Right atrium auricular region (tissue), 2 donors: ENCODE data around the gene SPATA2. TPM values are rescaled to one million over a fixed set of nuclear protein-coding genes. Genes with fewer than 3 reads are reported as not detected.

Source experiments
- DNase-seq: peaks from one replicate; pipeline ENCODE4 v3.0.0-alpha.2; 2019; ENCODE audit warnings: low spot score
- H3K27ac ChIP-seq, 2 donors: fragments of 200-600 bp; sonication (generic); 1 replicate in 1 of 2; 2 replicates in 1 of 2; pipeline ENCODE4 v1.5.1; 2016 to 2019
- H3K27me3 ChIP-seq, 2 donors: fragments of 200-600 bp; sonication (generic); one replicate each; pipeline versions ENCODE4 v1.5.1 to v1.6.0; 2017 to 2019
- H3K36me3 ChIP-seq: fragments of 200-600 bp; sonication (generic); one replicate; pipeline ENCODE4 v1.5.1; 2016
- H3K4me1 ChIP-seq, 2 donors: fragments of 200-600 bp; sonication (generic); one replicate each; pipeline versions ENCODE4 v1.5.1 to v1.6.0; 2017 to 2019
- H3K4me3 ChIP-seq, 2 donors: fragments of 200-600 bp; sonication (generic); 1 replicate in 1 of 2; 2 replicates in 1 of 2; pipeline ENCODE4 v1.5.1; 2017 to 2019; ENCODE audit warnings: mild to moderate bottlenecking in 1 of 2, moderate library complexity in 1 of 2
- H3K9me3 ChIP-seq, 2 donors: fragments of 200-600 bp; sonication (generic); one replicate each; pipeline ENCODE4 v1.5.1; 2019
- total RNA-seq, 2 donors: library from RNA; depleted of rRNA; stranded (reverse); fragments of >200 nt; gene quantifications; one replicate each; pipeline ENCODE4 v1.1.0, GENCODE V29; 2016
- TF ChIP-seq, protein P1 (sequence below), 2 donors: fragments of 200-600 bp; sonication (generic); IDR thresholded peaks; one replicate each; pipeline ENCODE4 v1.5.1; 2019; ENCODE audit warnings: antibody characterized with exemption in 2 of 2

The SPATA2 gene
- total RNA-seq, 2 donors from 2014 or later: 5.0 to 6.1 TPM

DNA sequence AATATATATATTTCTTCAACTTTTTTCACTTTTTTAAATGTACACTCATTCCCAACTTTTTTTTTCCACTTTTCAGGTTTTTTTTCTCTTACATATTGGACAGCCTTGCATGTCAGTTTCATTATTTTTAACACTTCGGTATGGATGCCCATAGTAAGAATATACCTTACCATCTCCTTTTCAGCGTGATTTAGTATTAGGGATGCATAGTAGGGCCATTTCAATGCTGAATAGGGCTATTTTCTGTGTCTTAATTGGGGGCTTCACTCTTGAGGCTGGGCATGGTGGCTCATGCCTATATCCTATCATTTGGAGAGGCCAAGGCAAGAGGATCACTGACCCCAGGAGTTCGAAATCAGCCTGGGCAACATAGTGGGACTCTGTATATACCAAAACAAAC, 27.6 kb upstream of the SPATA2 start:
- no peak overlapping the region for H3K4me3 ChIP-seq
- DNase-seq: no peak
- H3K4me1 ChIP-seq: peaks cover 0 to 24% of the 10 kb centered on the region in 2 donors

DNA sequence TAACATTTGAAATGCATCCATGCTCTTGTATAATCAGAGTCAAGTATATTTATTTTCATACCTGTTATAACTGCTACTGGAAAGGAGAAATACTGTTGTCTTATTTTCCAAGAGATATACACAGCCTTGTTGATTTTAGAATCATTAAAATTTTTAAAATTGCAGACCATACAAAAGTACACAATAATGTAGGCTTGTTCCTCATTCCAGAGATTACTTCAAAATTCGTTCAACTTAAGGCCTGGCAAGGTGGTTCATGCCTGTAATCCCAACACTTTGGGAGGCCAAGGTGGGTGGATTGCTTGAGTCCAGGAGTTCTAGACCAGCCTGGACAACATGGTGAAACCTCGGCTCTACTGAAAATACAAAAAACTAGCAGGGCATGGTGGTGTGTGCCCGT, 27.0 kb upstream of the SPATA2 start:
- Histone ChIP-seq H3K4me3 (no peak overlapping the region), H3K27ac (no peak overlapping the region)
- TF ChIP-seq, protein P1, sequence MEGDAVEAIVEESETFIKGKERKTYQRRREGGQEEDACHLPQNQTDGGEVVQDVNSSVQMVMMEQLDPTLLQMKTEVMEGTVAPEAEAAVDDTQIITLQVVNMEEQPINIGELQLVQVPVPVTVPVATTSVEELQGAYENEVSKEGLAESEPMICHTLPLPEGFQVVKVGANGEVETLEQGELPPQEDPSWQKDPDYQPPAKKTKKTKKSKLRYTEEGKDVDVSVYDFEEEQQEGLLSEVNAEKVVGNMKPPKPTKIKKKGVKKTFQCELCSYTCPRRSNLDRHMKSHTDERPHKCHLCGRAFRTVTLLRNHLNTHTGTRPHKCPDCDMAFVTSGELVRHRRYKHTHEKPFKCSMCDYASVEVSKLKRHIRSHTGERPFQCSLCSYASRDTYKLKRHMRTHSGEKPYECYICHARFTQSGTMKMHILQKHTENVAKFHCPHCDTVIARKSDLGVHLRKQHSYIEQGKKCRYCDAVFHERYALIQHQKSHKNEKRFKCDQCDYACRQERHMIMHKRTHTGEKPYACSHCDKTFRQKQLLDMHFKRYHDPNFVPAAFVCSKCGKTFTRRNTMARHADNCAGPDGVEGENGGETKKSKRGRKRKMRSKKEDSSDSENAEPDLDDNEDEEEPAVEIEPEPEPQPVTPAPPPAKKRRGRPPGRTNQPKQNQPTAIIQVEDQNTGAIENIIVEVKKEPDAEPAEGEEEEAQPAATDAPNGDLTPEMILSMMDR (IDR thresholded peaks at IDR 0.05): no peak

More for the DNA sequence above, 27.6 kb upstream of the SPATA2 start:
- Histone ChIP-seq H3K36me3 (peaks cover 45% of the 10 kb centered on the region), H3K27me3 (no peaks in the 10 kb centered on the region), H3K9me3 (no peaks in the 10 kb centered on the region), H3K27ac (no peak overlapping the region)
- TF ChIP-seq, protein P1 (IDR thresholded peaks at IDR 0.05): no peak

DNA sequence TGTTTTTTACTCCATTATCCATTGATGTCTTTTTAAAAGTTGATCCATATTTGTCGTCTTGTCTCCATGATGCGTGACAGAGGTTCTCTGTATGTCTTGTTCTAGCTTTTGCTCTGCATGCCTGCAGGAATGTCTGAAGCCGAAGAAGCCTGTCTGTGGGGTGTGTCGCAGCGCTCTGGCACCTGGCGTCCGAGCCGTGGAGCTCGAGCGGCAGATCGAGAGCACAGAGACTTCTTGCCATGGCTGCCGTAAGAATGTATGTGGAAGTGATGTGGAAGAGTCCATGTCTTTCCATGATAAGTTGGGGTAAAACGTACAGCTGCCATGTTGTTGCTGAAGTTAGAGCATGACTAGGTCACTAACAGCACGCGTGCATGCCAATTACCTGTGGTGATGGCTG, 26.1 kb upstream of the SPATA2 start:
- Histone ChIP-seq H3K27me3 (no peaks in the 10 kb centered on the region), H3K27ac (no peak overlapping the region), H3K36me3 (peaks cover 37% of the 10 kb centered on the region), H3K4me3 (no peak overlapping the region), H3K9me3 (no peaks in the 10 kb centered on the region), H3K4me1 (peaks cover 0 to 37% of the 10 kb centered on the region in 2 donors)
- TF ChIP-seq, protein P1 (IDR thresholded peaks at IDR 0.05): no peak
- DNase-seq: no peak

More for the DNA sequence above, 27.0 kb upstream of the SPATA2 start:
- Histone ChIP-seq H3K4me1 (peaks cover 0 to 31% of the 10 kb centered on the region in 2 donors), H3K36me3 (peaks cover 45% of the 10 kb centered on the region), H3K9me3 (no peaks in the 10 kb centered on the region), H3K27me3 (no peaks in the 10 kb centered on the region)
- DNase-seq: no peak

GRCh38 chr20:49938173-49939163, 23.1 kb upstream of the SPATA2 start:
- peak overlapping the region in 1 of 2 donors; percentile 14 for H3K27ac ChIP-seq
- H3K36me3 ChIP-seq: peaks cover 17% of the 10 kb centered on the region
- no peaks in the 10 kb centered on the region for H3K27me3 ChIP-seq
- H3K4me1 ChIP-seq: peaks cover 0 to 40% of the 10 kb centered on the region in 2 donors
- TF ChIP-seq, protein P1 (IDR thresholded peaks at IDR 0.05): no peak
- no peaks in the 10 kb centered on the region for H3K9me3 ChIP-seq
- peak overlapping the region in 1 of 2 donors; percentile 6 for H3K4me3 ChIP-seq
- peak; percentile 77 for DNase-seq

- TF ChIP-seq, protein P1 (IDR thresholded peaks at IDR 0.05): no peak
- no peaks in the 10 kb centered on the region for H3K9me3 ChIP-seq
- peak overlapping the region; percentile 96 to 99 for H3K27ac ChIP-seq
- H3K4me1 ChIP-seq: peaks cover 0 to 40% of the 10 kb centered on the region in 2 donors
- no peak for DNase-seq
- peak overlapping the region; percentile 99 to 100 for H3K4me3 ChIP-seq
- no peaks in the 10 kb centered on the region for H3K27me3 ChIP-seq
- H3K36me3 ChIP-seq: peaks cover 10% of the 10 kb centered on the region
Observed at GRCh38 chr20:49937027-49937929, 21.9 kb upstream of the SPATA2 start.
